Muscle of back (tissue), 11 donors: Measurements from ENCODE around the gene CABLES2. TPM values are rescaled to one million over a fixed set of nuclear protein-coding genes. Genes with fewer than 3 reads are reported as not detected.
"Not testable (repeated sequence)": the region's sequence is repeated elsewhere in the genome, so short reads cannot be mapped to it uniquely, and the experiment has no call there.

Experiments used
- DNase-seq, 3 donors: peaks; one replicate each; pipeline versions ENCODE4 v3.0.0 to v3.0.0-alpha.2; 2013
- polyA plus RNA-seq, 10 donors: library from polyadenylated mRNA; unstranded; fragments of 120-200 nt; gene quantifications; one replicate each; pipeline ENCODE4 v1.2.1, GENCODE V29; 2013; ENCODE audit not compliant: insufficient read length in 10 of 10

Gene CABLES2
- polyA plus RNA-seq, 10 donors = 4.0 to 8.0 (median 5.2) TPM

- DNase-seq = no peak
Measured at GRCh38 chr20:62436692-62437091, 29.6 kb upstream of the CABLES2 start.

- no peak for DNase-seq
Measured at GRCh38 chr20:62433658-62434497, 26.8 kb upstream of the CABLES2 start.

DNA sequence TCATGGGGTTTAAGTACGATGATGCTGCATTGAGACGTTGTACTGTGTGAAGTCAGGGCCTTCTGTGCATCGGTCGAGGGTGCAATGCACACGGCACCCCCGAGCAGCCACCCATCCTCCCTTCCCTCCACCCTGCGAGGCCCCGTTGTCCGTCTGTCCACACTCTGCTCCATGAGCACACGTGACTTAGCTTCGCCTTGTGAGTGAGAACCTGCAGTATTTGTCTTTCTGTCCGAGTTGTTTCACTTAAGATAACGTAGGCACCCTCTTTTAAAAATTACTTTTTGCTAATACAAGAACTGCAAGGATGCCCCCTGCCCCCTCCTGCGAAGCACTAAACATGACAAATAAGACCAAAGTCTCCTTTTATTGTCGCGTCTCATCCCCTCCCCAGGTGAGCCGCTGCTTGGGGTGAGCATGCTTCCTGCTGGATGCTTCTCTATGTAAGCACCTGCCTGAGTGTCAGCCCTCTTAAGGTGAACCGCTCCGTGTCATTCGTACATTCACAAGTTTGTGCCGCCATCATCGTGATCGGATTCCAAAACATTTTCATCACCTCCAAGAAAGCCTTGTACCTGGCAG is 23.9 kb upstream of the CABLES2 start:
- no peak for DNase-seq

DNA sequence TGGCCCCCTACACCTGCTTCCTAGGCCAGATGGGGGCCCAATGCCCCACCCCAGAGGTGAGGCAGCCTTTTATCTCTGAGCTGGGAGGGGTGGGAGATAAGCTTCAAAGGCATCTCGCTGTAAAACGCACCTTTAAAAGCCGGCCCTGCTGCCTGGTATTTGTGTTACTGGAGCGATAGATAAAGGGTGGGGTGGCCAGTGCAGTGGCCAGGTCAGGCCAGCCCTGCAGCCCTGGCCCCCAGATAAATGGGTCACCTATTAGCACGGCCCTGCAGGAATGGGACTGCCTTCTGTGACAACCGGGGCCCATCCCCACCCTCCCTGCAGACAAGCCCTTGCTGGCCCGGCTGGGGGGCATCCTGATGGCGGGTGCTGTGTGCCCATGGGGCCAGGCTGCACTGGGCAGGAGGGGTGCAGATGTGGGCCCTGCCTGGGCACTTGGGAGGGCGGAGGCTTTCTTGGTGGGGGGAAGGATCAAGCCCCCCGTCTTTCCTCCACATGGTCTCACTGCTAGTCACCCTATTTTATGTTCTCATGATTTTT is 23.3 kb upstream of the CABLES2 start:
- no peak for DNase-seq

DNA sequence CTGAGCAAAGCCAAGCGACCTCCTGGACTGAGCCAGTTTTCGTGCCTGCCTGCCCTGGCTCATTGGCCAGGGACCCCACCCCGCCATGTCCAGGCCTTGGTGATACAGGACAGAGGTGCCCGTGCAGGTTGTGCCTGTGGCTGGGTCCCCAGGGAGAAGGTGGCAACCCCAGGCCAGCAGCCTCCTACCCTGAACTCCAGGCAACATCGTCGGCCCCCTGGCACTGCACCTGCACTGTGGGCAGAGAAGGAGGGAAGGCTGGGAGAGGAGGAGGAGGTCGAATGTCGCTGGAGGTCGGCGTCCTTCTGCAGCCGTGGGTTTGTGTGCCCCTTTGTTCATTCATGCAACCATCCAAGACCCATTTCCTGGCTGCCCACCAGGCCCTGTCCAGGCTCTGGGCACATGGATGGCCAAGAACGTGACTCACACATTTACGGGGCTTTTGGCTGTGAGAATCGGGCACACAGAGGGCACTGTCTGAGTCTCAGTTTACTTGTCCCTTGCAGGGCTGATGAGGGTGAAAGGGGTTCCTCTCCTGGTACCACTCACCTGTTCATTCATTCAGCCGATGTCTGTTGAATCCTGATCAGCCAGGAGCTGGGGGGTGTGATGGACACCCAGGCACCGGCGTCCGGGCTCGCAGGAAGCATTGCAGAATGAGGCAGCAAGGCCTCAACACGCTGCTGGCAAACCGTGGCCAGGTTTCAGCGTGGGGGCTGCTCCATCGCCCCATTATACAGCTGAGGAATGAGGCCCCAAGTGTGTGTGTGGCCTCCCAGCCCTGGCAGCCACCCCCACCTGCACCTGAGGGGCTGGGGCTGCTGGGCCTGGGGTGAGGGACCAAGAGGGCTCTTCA is 22.6 kb upstream of the CABLES2 start:
- DNase-seq = no peak

GRCh38 chr20:62428396-62429295 is 21.6 kb upstream of the CABLES2 start:
- DNase-seq = no peak

DNA sequence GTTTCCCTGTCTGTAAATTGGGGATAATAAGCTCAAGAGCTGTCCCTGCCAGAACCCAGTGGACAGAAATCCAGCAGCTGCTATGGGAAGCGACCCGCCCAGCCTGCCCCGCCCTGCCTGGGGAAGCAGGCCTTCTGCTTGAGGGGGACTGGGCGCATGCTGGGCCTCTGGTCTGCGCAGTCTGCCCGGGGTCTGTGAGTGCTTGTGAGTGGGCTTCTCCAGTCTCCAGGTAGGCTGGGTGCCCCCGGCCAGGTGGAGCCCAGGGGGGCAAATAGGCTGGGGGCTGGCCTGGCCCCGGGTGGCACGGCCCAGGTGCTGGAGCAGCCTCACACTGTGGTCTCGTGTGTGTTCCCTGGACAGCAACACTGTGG is 20.9 kb upstream of the CABLES2 start:
- no peak for DNase-seq

DNA sequence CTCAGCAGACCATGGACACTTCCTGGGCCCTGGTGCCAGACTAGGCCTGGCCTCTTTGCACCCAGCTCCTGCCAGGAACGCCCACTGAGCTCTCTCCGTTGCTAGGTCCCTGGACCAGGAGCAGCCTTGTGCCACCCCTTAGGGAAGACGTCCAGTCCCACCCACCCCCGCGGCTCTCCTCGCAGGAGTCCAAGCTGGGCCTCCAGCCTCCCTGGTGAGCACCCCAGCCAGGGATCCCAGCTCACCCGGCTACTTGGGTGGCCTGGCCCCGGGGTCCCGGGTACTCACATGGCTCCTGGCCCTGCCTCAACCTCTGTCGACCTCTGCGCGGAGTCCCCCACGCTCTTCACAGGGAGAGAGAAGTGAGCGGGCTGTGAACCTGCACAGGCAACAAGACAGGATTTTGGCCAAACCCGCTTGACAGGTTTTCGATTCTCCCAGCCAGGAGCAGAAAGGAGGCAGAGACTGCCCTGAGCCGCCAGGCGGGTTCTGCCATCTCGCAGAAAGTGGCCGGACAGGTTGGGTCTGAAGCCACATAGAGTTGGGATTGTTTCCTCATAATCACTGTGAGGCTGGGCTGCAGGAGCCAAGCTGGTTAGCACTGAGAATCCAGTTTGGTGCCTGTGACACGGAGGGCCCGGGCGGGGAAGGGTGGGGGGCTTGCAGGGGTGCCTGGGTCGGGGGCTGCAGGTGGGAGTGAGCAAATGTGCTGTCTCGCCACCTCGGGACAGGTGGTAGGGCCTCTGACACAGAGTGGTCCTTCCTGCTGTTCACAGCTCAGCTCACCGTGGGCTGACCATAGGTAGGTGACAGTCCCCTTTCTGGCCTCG is 20.3 kb upstream of the CABLES2 start, which contains the start of gene RBBP8NL:
RBBP8NL (minus strand) TSS at position 368 of the 830 bp plus-strand sequence. CDS start 7,892 bp downstream, outside the sequence.
- no peak for DNase-seq

- DNase-seq = no peak
Measured at GRCh38 chr20:62426699-62427131, 19.6 kb upstream of the CABLES2 start.

DNA sequence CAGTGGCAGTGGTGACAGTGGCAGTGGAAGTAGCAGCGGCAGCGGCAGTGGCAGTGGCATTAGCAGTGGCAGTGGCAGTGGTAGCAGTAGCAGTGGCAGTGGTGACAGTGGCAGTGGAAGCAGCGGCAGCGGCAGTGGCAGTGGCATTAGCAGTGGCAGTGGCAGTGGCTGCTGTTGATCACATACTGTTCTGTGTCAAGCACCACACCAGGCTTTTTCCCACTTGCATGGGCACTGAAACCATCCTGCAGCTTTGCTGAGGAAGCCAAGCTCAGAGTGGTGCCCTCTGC is 18.9 kb upstream of the CABLES2 start:
- not testable (repeated sequence) for DNase-seq

- DNase-seq = no peak
Measured at GRCh38 chr20:62425281-62426058, 18.4 kb upstream of the CABLES2 start.

DNA sequence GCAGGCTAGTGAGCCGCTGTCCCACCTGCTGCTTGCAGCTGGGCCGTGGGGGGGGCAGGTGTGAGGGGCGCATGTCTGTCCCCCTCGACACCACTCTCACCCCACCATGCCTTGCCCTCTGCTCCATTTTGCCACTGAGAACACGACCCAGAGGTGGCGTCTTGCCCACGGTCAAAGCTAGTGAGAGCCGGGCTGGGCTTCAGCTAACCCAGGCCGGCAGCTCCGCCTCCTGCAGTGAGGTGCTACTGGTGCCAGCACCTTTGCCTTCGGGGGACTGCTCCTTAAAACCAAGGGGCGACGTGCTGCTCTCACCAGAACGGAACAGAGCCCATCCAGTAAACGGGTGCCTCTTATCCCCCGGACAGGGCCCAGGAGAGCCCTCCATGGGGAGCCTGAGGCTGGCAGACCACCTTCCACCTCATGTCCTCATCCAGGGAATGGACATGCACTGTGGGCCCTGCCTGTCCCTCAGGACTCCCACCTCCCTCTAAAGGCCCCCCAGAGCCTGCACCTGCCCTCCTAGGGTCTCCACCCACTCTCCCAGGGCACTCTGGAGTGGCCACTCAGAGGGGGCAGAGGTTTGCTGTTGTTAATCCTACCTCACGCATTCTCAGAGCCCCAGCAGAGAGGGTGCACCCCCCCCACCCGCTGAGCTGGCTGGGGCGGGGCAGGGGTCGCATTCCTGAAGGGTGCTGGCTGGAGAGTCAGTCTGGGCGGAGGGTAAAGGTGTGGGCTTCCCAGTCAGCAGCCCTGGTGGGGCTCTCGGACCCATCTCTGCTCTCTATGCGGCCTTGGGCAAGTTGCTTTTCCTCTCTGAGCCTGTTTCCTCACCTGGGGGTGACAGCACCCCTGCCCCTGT is 17.4 kb upstream of the CABLES2 start:
- no peak for DNase-seq

DNA sequence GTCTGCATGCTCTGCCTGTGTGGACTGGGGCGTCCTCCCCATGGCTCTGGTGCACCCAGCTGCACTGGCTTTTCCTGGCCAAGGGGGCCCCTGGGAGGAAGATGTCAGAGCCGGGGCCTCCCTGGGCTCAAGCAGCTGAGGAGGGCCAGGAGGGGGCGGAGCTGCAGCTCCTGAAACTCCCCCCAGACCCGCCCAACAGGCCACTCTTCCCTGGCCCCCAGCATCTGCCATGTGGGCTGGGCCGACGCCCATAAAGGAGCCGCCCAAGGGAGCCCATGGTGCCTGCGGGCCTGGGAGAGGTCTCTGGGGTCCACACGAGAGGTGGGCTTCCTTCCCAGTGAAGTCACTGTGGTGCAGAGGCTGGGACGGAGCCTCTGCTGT is 16.2 kb upstream of the CABLES2 start:
- no peak for DNase-seq

DNA sequence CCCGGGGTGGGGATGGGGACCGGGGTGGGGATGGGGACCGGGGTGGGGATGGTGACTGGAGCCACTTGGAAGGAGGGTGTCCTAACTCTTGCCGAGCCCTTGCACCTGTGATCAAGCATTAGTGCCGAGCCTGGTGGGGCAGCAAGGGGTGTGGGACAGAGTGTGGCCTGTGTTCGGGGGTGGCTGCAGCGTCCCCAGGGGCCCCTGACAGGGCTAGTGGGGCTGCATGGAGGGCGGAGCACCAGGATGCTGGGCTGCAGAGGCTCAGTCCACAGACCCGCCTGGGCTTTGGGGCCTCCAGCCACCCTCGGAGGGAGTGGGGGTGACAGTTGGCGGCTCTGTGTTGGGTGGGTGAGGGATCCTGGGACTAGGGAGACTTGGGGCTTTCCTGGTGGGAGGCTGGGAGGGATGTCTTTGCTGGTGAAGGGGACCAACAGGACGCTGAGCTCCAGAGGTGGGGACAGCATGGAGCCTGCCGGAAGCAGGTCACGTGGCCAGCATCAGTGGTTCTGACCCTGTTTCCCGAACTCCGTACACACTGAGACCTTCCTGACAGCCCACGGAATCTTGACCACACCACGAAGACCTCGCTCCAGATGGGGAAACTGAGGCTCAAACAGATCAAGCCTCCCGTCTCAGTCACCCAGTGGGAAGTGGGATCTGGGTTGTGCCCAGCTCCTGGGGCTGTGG is 15.7 kb upstream of the CABLES2 start:
- no peak for DNase-seq

- DNase-seq = no peak
Measured at GRCh38 chr20:62421716-62421990, 14.6 kb upstream of the CABLES2 start.

- no peak for DNase-seq
Measured at GRCh38 chr20:62420846-62421715, 14.0 kb upstream of the CABLES2 start.

DNA sequence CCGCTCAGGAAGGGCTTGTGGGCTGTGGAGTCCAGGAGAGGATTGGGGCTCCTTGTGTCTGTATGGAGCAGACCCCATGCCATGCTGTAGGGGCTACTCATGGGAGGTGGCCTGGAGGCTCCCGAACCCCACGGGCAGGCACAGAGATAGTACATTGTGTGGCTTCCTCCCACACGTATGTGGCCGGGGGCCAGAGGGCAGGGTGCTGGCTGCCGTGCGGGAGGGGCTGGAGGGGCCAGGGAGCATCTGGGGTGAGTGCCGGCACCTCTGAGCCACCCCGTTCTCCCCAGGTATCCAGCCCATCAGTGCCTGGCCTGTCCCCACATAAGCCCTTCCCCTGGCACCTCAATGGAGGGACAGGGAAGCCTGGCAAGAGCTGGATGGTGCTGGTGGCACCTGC is 12.7 kb upstream of the CABLES2 start:
- DNase-seq = no peak
